ENCODE data around the gene CD81.

Gene CD81

DNA sequence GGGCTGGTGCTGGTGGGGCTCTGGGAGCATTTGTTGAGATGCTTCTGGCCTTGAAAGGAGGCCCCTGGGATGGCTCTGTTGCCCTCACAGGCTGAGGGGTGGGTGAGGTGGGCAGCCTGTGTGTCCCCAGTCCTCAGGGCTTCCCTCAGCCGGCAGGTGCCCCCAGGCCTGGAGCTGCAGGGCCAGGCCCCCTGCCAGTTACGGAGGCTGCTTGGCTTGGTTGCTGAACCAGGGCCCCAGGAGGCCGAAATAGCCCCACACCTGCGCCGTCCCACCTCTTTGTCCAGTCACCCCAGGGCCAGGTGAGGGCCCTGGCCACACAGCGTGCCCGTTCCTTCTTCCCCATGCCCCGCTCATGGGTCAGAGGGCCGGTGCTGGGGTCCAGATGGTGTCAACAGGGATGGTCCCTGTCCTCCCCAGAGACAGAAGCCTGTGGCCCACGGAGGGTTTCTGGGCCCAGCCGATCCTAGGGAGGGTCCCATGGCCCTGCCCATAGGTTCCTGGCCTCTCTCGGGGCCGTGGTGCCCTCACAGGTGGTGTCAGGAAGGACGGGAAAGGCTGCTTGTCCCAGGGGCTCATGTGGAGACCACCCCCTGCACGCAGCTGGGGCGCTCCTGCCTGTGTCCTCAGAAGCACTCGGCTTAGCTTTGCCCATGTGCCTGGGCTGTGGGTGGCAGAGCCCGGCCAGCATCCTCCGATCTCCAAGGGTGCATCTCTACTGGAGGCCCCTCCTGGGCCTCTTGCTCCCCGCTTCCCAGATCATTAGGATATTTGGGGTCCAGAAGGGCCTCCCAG lies 14.3 kb downstream of the CD81 start:
- DNase-seq (ENCODE audit: low read depth), result no peak

- no peak for DNase-seq (ENCODE audit: low read depth)
Measured at GRCh38 chr11:2392241-2392959, 15.3 kb downstream of the CD81 start.

DNA sequence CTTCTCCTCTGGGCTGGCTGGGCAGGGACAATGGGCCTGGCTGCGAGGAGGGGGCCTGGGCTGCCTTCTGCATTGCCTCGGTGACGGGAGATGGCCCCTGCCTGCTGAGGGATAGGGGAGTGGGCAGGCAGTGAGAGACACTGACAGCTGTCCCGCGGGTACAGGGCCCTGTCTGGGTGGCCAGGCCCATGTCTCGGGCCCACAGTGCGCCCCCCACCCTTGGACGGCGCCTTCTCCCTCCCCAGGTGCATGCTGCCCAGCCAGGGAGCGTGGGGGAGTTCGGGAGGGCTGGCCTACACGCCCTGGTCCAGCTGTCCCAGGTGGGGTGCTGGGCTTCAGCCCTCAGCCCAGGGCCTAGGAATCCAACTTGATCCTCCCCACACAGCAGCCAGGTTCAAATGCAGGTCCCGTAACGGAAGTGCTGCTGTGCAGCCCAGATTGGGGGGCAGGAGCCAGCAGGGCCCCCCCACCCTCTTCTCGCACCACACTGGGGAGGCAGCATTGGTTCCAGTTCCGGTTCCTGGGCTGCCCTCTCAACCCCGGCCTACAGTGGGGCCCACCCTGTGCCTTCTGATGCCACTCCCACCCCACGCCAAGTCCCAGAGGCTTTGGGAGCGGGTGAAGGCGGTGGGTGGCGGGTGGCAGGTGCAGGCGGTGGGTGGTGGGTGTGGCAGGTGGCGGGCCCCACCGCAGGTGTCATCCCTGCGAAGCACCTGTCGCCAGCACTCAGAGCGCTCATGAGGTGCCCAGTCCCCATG lies 16.2 kb downstream of the CD81 start:
- no peak for DNase-seq (ENCODE audit: low read depth)

DNA sequence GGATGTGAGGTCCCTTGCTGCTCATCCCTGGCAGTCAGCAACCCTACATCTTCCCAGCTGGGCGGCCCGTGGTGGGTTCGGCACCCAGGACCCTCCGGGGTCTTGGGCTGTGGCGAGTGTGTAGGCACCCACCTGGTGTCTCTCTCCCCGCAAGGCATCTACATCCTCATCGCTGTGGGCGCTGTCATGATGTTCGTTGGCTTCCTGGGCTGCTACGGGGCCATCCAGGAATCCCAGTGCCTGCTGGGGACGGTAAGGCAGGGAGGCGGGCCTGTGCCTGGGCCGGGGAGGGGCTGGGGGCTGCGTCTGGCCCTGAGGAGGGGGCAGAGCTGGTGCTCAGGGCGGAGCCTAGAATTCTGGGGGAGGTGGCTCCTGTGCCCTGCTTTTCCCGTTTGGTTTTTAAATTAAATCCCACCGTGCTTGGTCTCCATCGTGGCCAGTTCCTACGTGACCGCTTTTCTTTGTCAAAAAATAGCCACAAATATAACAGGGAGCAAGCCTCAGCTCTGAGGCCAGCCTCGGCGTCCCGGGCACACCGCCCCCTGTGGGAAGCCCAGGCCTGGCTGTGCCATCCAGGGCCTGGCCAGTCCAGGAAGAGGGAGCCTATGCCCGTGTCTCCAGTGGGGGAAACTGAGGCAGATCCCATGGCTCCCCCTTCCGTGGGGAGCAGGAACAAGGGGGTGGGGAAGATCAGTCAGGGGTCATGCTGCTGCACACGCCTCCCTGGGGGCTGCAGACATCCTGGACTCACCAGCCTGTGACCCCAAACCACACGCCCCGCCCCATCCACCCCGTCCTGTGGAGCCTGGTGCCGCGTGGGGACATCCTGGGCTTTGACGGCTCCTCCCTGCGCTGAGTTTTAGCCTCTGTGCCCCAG lies 17.1 kb downstream of the CD81 start:
- no peak for DNase-seq (ENCODE audit: low read depth)

GRCh38 chr11:2394818-2395105 lies 17.7 kb downstream of the CD81 start:
- DNase-seq (ENCODE audit: low read depth), result no peak

DNA sequence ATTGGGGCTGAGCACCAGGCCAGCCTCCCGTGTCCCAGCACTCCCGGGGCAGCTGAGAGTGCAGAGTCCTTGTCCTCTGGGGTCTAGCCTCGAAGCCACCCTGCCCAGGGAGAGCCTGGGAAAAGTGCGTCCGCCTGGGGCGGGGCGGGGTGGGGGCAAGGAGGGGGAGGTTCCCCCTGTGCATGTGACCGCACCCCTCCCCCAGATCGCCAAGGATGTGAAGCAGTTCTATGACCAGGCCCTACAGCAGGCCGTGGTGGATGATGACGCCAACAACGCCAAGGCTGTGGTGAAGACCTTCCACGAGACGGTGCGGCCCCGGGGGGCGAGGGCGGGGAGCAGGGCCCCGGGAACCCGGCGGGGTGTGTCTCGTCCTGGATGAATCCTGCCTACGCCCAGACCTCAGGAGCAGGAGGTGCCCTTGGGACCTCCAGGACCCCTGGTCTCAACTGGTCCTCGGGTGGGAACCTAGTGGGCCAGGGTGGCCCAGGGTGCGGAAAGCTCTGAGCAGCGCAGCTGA lies 18.2 kb downstream of the CD81 start:
- no peak for DNase-seq (ENCODE audit: low read depth)

- no peak for DNase-seq (ENCODE audit: low read depth)
Measured at GRCh38 chr11:2395856-2396255, 18.7 kb downstream of the CD81 start.

DNA sequence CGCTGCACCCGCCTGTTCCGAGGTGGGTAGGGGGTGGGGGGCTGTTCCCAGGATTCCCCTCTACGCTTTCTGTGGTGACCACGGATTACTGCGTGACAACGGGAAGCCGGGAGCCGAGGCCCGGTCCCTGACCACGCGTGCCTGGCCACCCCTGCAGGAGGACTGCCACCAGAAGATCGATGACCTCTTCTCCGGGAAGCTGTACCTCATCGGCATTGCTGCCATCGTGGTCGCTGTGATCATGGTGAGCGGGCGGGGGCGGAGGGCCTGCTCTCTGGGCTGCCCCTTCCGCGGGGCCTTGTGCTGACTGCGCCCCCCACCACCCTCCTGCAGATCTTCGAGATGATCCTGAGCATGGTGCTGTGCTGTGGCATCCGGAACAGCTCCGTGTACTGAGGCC lies 19.4 kb downstream of the CD81 start:
- no peak for DNase-seq (ENCODE audit: low read depth)

DNA sequence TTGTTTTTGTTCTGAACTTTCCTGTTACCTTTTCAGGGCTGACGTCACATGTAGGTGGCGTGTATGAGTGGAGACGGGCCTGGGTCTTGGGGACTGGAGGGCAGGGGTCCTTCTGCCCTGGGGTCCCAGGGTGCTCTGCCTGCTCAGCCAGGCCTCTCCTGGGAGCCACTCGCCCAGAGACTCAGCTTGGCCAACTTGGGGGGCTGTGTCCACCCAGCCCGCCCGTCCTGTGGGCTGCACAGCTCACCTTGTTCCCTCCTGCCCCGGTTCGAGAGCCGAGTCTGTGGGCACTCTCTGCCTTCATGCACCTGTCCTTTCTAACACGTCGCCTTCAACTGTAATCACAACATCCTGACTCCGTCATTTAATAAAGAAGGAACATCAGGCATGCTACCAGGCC lies 19.9 kb downstream of the CD81 start:
- no peak for DNase-seq (ENCODE audit: low read depth)

- DNase-seq (ENCODE audit: low read depth), result no peak
Measured at GRCh38 chr11:2398664-2399355, 21.7 kb downstream of the CD81 start.

GRCh38 chr11:2399488-2400068 lies 22.5 kb downstream of the CD81 start:
- DNase-seq (ENCODE audit: low read depth), result no peak

DNA sequence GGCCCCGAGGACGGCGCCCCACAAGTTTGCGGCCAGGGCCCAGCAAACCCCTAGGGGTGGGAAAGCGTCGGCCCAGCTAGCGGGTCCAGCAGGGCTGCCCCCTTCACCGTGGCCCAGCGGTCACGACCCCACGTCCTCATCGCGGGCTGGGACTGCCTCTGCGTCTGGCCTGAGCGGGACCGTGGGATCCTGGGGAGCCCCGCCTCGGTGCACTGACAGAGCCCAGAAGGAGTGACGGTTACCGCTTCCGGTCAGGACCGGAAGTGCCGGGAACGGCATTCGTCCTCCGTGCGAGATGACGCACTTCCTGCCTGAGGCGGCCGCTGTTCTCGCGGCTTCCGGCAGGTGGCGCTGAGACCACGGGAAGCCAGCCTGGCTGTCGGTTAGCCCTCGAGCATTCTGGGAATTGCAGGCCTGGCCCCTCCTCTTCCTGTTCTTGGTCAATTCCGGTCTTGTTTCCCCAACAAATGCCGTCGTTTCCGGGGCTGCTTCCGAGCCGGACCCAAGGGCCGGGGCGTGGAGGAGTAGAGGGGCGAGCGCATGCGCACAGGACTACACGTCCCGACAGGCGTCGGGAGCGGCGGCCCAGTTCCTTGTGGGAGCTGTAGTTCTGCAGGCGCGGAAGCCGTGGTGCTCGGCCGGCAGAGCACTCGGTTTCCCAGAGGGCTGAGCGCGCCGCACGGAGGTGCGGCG lies 23.1 kb downstream of the CD81 start, which contains the start of gene TSSC4:
Gene TSSC4 (plus strand): TSS at position 682 of the 693 bp plus-strand sequence. CDS start 1,884 bp downstream, outside the sequence.
- DNase-seq (ENCODE audit: low read depth), result peak; percentile 100

- no peak for DNase-seq (ENCODE audit: low read depth)
Measured at GRCh38 chr11:2400762-2401435, 23.8 kb downstream of the CD81 start.

- DNase-seq (ENCODE audit: low read depth), result no peak
Measured at GRCh38 chr11:2401436-2401984, 24.4 kb downstream of the CD81 start.

- no peak for DNase-seq (ENCODE audit: low read depth)
Measured at GRCh38 chr11:2402106-2402505, 25.0 kb downstream of the CD81 start.

- DNase-seq (ENCODE audit: low read depth), result no peak
Measured at GRCh38 chr11:2402890-2403645, 26.0 kb downstream of the CD81 start.

GRCh38 chr11:2404735-2405196 lies 27.7 kb downstream of the CD81 start:
- no peak for DNase-seq (ENCODE audit: low read depth)

GRCh38 chr11:2406451-2406850 lies 29.3 kb downstream of the CD81 start:
- DNase-seq (ENCODE audit: low read depth), result no peak

Measured in stromal cell of bone marrow (primary cell).